ENCODE data around the gene KCNK13.

Gene KCNK13

GRCh38 chr14:90056826-90057225 lies 5.0 kb upstream of the KCNK13 start:
- TF ChIP-seq CTCF (IDR thresholded peaks at IDR 0.05; ENCODE audit: unreplicated experiment in 3 of 3), result no peak
- Mint-ChIP-seq H3K27ac (no peak overlapping the region), H3K9me3 (peaks cover 5% of the 10 kb centered on the region), H3K4me3 (no peak overlapping the region), H3K27me3 (ENCODE audit: low read depth) (peaks cover 66% of the 10 kb centered on the region), H3K36me3 (ENCODE audit: low read depth) (peaks cover 5% of the 10 kb centered on the region), H3K4me1 (no peaks in the 10 kb centered on the region)

GRCh38 chr14:90058876-90059458 lies 2.8 kb upstream of the KCNK13 start:
- Mint-ChIP-seq H3K27ac (no peak overlapping the region), H3K9me3 (peaks cover 5% of the 10 kb centered on the region), H3K36me3 (ENCODE audit: low read depth) (peaks cover 5% of the 10 kb centered on the region), H3K4me3 (peak overlapping the region; percentile 72 to 78 (median 73)), H3K4me1 (peaks cover 5% of the 10 kb centered on the region), H3K27me3 (ENCODE audit: low read depth) (peaks cover 87% of the 10 kb centered on the region)
- no peak for TF ChIP-seq CTCF (IDR thresholded peaks at IDR 0.05; ENCODE audit: unreplicated experiment in 3 of 3)

- Mint-ChIP-seq H3K27me3 (ENCODE audit: low read depth) (peaks cover 88% of the 10 kb centered on the region), H3K27ac (no peak overlapping the region), H3K4me3 (peak overlapping the region; percentile 78 to 83 (median 79)), H3K9me3 (peaks cover 5% of the 10 kb centered on the region), H3K4me1 (peaks cover 5% of the 10 kb centered on the region), H3K36me3 (ENCODE audit: low read depth) (peaks cover 5% of the 10 kb centered on the region)
- TF ChIP-seq CTCF (IDR thresholded peaks at IDR 0.05; ENCODE audit: unreplicated experiment in 3 of 3), result peak; percentile 51 to 67 (median 53)
Measured at GRCh38 chr14:90060312-90060964, 1.4 kb upstream of the KCNK13 start.

GRCh38 chr14:90060965-90061684 lies 669 bp upstream of the KCNK13 start:
- TF ChIP-seq CTCF (IDR thresholded peaks at IDR 0.05; ENCODE audit: unreplicated experiment in 3 of 3), result no peak
- Mint-ChIP-seq H3K36me3 (ENCODE audit: low read depth) (peaks cover 5% of the 10 kb centered on the region), H3K27me3 (ENCODE audit: low read depth) (peaks cover 88% of the 10 kb centered on the region), H3K4me1 (peaks cover 5% of the 10 kb centered on the region), H3K9me3 (peaks cover 5% of the 10 kb centered on the region), H3K27ac (no peak overlapping the region), H3K4me3 (peak overlapping the region in 2 of 3 experiments; percentile 57 to 68)

- peaks cover 5% of the 10 kb centered on the region for H3K4me1 Mint-ChIP-seq
- no peak for TF ChIP-seq CTCF (IDR thresholded peaks at IDR 0.05; ENCODE audit: unreplicated experiment in 3 of 3)
- peaks cover 5% of the 10 kb centered on the region for H3K36me3 Mint-ChIP-seq (ENCODE audit: low read depth)
- H3K9me3 Mint-ChIP-seq, result peaks cover 5% of the 10 kb centered on the region
- H3K27me3 Mint-ChIP-seq (ENCODE audit: low read depth), result peaks cover 89% of the 10 kb centered on the region
- H3K4me3 Mint-ChIP-seq, result peak overlapping the region; percentile 79 to 85 (median 82)
- no peak overlapping the region for H3K27ac Mint-ChIP-seq
Measured at GRCh38 chr14:90062127-90062794, 467 bp downstream of the KCNK13 start.

Measured in nephron (organoid).